Activated CD8-positive, alpha-beta memory T cell treated with anti-CD3 and anti-CD28 coated beads for 4 hours (primary cell): ENCODE data around the gene VWDE.
"Not testable (repeated sequence)": the region's sequence is repeated elsewhere in the genome, so short reads cannot be mapped to it uniquely, and the experiment has no call there.

ENCODE experiments used
- DNase-seq, 2 donors: peaks; one replicate each; pipeline ENCODE4 v3.0.0-alpha.2; 2020; ENCODE audit warnings: low read depth in 2 of 2

Gene VWDE

GRCh38 chr7:12401538-12402364, 1.9 kb downstream of the VWDE start:
- no peak for DNase-seq

- DNase-seq: no peak
These were observed 5.5 kb downstream of the VWDE start for GRCh38 chr7:12398186-12398585.

GRCh38 chr7:12397671-12398070, 6.0 kb downstream of the VWDE start:
- DNase-seq: no peak

- DNase-seq: not testable (repeated sequence)
These were observed 7.0 kb downstream of the VWDE start for GRCh38 chr7:12396670-12397069.

- no peak for DNase-seq
These were observed 11.6 kb downstream of the VWDE start for GRCh38 chr7:12391922-12392615.

- no peak for DNase-seq
These were observed 14.5 kb downstream of the VWDE start for GRCh38 chr7:12389089-12389700.

- DNase-seq: no peak
These were observed 17.3 kb downstream of the VWDE start for GRCh38 chr7:12386313-12386740.

GRCh38 chr7:12385364-12385786, 18.3 kb downstream of the VWDE start:
- no peak for DNase-seq

- no peak for DNase-seq
These were observed 20.3 kb downstream of the VWDE start for GRCh38 chr7:12383377-12383776.

- no peak for DNase-seq
These were observed 25.3 kb downstream of the VWDE start for GRCh38 chr7:12378389-12378788.

GRCh38 chr7:12377406-12377805, 26.3 kb downstream of the VWDE start:
- DNase-seq: no peak

- DNase-seq: no peak
These were observed 29.9 kb downstream of the VWDE start for GRCh38 chr7:12373580-12374263.

- no peak for DNase-seq
These were observed 33.4 kb downstream of the VWDE start for GRCh38 chr7:12370249-12370648.

GRCh38 chr7:12369756-12370155, 33.9 kb downstream of the VWDE start:
- no peak for DNase-seq

GRCh38 chr7:12369072-12369471, 34.6 kb downstream of the VWDE start:
- no peak for DNase-seq

GRCh38 chr7:12360948-12361347, 42.7 kb downstream of the VWDE start:
- no peak for DNase-seq

- no peak for DNase-seq
These were observed 45.0 kb downstream of the VWDE start for GRCh38 chr7:12358694-12359093.

GRCh38 chr7:12357508-12357907, 46.2 kb downstream of the VWDE start:
- DNase-seq: no peak

GRCh38 chr7:12351843-12352242, 51.8 kb downstream of the VWDE start:
- no peak for DNase-seq

- DNase-seq: no peak
These were observed 52.7 kb downstream of the VWDE start for GRCh38 chr7:12350971-12351370.

- DNase-seq: no peak
These were observed 66.6 kb downstream of the VWDE start for GRCh38 chr7:12337095-12337494.
